Ovary (tissue), 3 donors: Measurements from ENCODE around the gene RIPOR2.

Experiments used
- CTCF ChIP-seq, 3 donors: fragments of 450-650 bp in 2 of 3; fragments of 200-600 bp in 1 of 3; IDR thresholded peaks; one replicate each; pipeline versions ENCODE4 v1.5.1 to v1.8.0; 2016 to 2022; ENCODE audit warnings: antibody characterized with exemption in 3 of 3, mild to moderate bottlenecking in 1 of 3
- EP300 ChIP-seq: sonication (generic); formaldehyde crosslinking; IDR thresholded peaks from one replicate; pipeline ENCODE4 v1.6.1; 2017; ENCODE audit warnings: antibody characterized with exemption
- donor health status: DM: no; HTN: no; CAD: no.

- TF ChIP-seq CTCF (IDR thresholded peaks at IDR 0.05) (no peak), EP300 (no peak)
Observed at GRCh38 chr6:24909241-24910216, 26.2 kb downstream of the RIPOR2 start.
